DOHH2 (cell line): Measurements from ENCODE around the gene KCNAB1.

ENCODE experiments used
- CTCF ChIP-seq: fragments of 200-600 bp; sonication (generic); IDR thresholded peaks from one replicate; pipeline ENCODE4 v1.5.1; 2014; ENCODE audit warnings: antibody characterized with exemption, mild to moderate bottlenecking, low read depth, low read length; ENCODE audit not compliant: poor library complexity, severe bottlenecking
- EZH2phosphoT487 ChIP-seq: fragments of 200-600 bp; sonication (generic); IDR thresholded peaks from 2 replicates; pipeline ENCODE4 v1.6.1; 2017; ENCODE audit warnings: borderline replicate concordance, mild to moderate bottlenecking, antibody characterized with exemption, low read length, moderate library complexity, mixed read lengths

DNA sequence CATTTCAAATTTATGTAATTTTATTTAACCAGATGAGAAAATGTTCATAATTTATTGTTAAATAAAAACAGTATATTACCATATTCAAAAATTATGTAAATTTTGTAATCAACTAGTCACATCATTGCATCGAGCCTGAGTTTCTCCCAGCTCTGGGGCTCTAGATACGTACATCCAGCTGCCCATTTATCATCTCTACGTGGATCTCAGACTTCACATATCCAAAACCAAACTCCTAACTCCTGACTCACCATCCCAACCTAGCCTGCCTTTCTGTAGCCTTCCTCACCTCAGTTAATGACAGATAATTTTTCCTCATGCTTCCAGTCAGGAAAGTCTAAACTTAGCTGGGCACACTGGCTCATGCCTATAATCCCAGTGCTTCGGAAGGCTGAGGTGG is 239.7 kb downstream of the KCNAB1 start:
- TF ChIP-seq CTCF: no peak
- TF ChIP-seq EZH2phosphoT487: no peak
